ENCODE measurements around the gene SERPINB7. TPM values are rescaled to one million over a fixed set of nuclear protein-coding genes. Genes with fewer than 3 reads are reported as not detected.

SERPINB7 gene
- total and polyA plus RNA-seq, 2 of the 8 experiments (the other 6 are each of a cell fraction or from before 2014, with no cell fraction given) = not detected

DNA sequence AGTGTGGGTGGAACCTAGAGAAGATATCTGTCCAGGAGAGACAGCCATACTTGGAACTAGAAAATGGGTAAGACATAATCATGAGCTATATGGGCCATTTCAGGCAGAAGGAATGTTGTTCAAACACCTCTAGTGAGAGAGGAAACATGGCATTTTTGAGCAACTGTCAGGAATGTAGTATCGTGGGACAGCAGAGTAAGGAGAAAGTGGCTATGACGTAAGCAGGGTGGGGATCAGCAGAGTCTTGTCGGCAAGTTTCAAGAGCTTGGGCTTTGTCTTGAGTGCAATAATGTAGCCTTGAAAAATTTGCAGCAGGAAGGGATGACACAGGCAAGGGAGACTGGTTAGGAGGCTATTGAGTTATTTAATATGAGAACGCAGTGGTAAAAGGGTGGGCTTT is 20.4 kb downstream of the SERPINB7 start:
- CTCF ChIA-PET (ENCODE audit: partially characterized antibody) = interaction anchor here (0.7 to 1.6 kb wide), 4 partner anchors 8 to 901 kb away, joined by 3 to 8 read pairs (median 3); no protein-coding TSS in a partner anchor
- FAIRE-seq = no peak

More for the DNA sequence above, 20.4 kb downstream of the SERPINB7 start:
- no peak overlapping the region for H4K5ac ChIP-seq (ENCODE audit: insufficient read length, low read depth, low read length)
- H3K4me1 ChIP-seq (replicated peaks in 1 of 4; ENCODE audit: control insufficient read depth in 3 of 4, insufficient read depth in 4 of 4, low read length in 3 of 4) = no peaks in the 10 kb centered on the region
- H3K36me3 ChIP-seq (ENCODE audit: control insufficient read depth in 2 of 4, insufficient read depth in 4 of 4, low read length in 3 of 4) = no peaks in the 10 kb centered on the region
- no peak overlapping the region for H3K18ac ChIP-seq (ENCODE audit: extremely low read depth, low read length)
- no peaks in the 10 kb centered on the region for H3K79me2 ChIP-seq (ENCODE audit: control insufficient read depth in 1 of 2, insufficient read depth in 2 of 2, low read length in 2 of 2)
- H4K20me1 ChIP-seq (replicated peaks in 1 of 2; ENCODE audit: control insufficient read depth in 1 of 2, insufficient read depth in 2 of 2, low read length in 2 of 2) = no peaks in the 10 kb centered on the region
- no peak overlapping the region for H2BK15ac ChIP-seq (ENCODE audit: low read length)
- POLR2A ChIA-PET (ENCODE audit: partially characterized antibody) = no interaction called here
- H3K4ac ChIP-seq (replicated peaks; ENCODE audit: insufficient read length, low read depth, low read length) = no peak overlapping the region
- no peak overlapping the region for H2AFZ ChIP-seq (ENCODE audit: low read length)
- H3K4me2 ChIP-seq (ENCODE audit: insufficient read depth in 1 of 2, low read depth in 2 of 2, low read length in 2 of 2) = no peak overlapping the region
- no peak overlapping the region for H3K4me3 ChIP-seq (ENCODE audit: extremely low read depth in 1 of 4, insufficient read depth in 2 of 4, low read depth in 3 of 4, low read length in 4 of 4)
- H3K23ac ChIP-seq (ENCODE audit: insufficient read length) = no peak overlapping the region
- H2BK12ac ChIP-seq (ENCODE audit: low read depth, low read length) = no peak overlapping the region
- H3K27ac ChIP-seq (ENCODE audit: low read depth, low read length) = no peak overlapping the region
- H2AK5ac ChIP-seq (ENCODE audit: low read depth, low read length) = no peak overlapping the region
- H3K23me2 ChIP-seq (ENCODE audit: low read depth, low read length) = no peaks in the 10 kb centered on the region
- no peak overlapping the region for H3K9ac ChIP-seq (replicated peaks in 1 of 4; ENCODE audit: extremely low read depth in 1 of 4, low read depth in 3 of 4, low read length in 3 of 4)
- H3K14ac ChIP-seq (ENCODE audit: insufficient read length) = no peak overlapping the region
- no peak overlapping the region for H4K8ac ChIP-seq (ENCODE audit: extremely low read depth, insufficient read depth, low read length)
- no peak overlapping the region for H2BK5ac ChIP-seq (ENCODE audit: low read depth, low read length)
- no peak for DNase-seq (ENCODE audit: low read depth in 1 of 2, low spot score in 2 of 2)
- WGBS, 2 experiments (ENCODE audit: extremely low coverage in 1 of 2, insufficient coverage in 1 of 2, insufficient read length in 1 of 2, insufficient replicate concordance in 2 of 2, low coverage in 1 of 2, low lambda C conversion rate in 2 of 2, missing lambda C conversion rate in 1 of 2) = 90% methylated on average over 4 of the region's 4 CpGs; no CpG with 5 or more reads in 1 of the 2 experiments
- H4K91ac ChIP-seq (replicated peaks; ENCODE audit: insufficient read length, low read length) = no peak overlapping the region
- no peak overlapping the region for H3K56ac ChIP-seq (replicated peaks; ENCODE audit: insufficient read length, low read depth, low read length)
- no peaks in the 10 kb centered on the region for H3K9me3 ChIP-seq (ENCODE audit: insufficient read depth in 2 of 2, low read depth in 1 of 2, low read length in 1 of 2)
- no peak overlapping the region for H2BK20ac ChIP-seq (ENCODE audit: low read length)
- TF ChIP-seq MAFK (IDR thresholded peaks at IDR 0.05; ENCODE audit: low read depth, low read length) = no peak
- TF ChIP-seq, protein P1, sequence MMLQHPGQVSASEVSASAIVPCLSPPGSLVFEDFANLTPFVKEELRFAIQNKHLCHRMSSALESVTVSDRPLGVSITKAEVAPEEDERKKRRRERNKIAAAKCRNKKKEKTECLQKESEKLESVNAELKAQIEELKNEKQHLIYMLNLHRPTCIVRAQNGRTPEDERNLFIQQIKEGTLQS (IDR thresholded peaks at IDR 0.05; ENCODE audit: insufficient read depth, low read depth, low read length) = no peak
- no peak for TF ChIP-seq NANOG (IDR thresholded peaks at IDR 0.05; ENCODE audit: insufficient read depth, low read depth, low read length, poor library complexity, severe bottlenecking)
- TF ChIP-seq EZH2 (IDR thresholded peaks at IDR 0.05; ENCODE audit: low read depth, low read length, severe bottlenecking) = no peak
- no peak for TF ChIP-seq SP1 (IDR thresholded peaks at IDR 0.05; ENCODE audit: low read depth, low read length)
- TF ChIP-seq SAP30 (IDR thresholded peaks at IDR 0.05; ENCODE audit: insufficient read depth, insufficient replicate concordance, low read length) = no peak
- no peak overlapping the region for H2BK120ac ChIP-seq (replicated peaks; ENCODE audit: low read depth, low read length)
- H3K79me1 ChIP-seq (ENCODE audit: low read depth, low read length) = no peaks in the 10 kb centered on the region
- H3K27me3 ChIP-seq (replicated peaks in 1 of 4; ENCODE audit: control insufficient read depth in 3 of 4, extremely low read depth in 1 of 4, insufficient read depth in 3 of 4, low read length in 3 of 4) = no peaks in the 10 kb centered on the region

Data from H1 (cell line).